H1 (cell line): ENCODE data around the gene ITPR3.

Source experiments
- CTCF ChIP-seq, 3 experiments: IDR thresholded peaks; 1 replicate in 2 of 3; 2 replicates in 1 of 3; pipeline versions ENCODE4 v1.5.1 to v1.6.1; 2011; ENCODE audit warnings: low read length in 3 of 3, mild to moderate bottlenecking in 3 of 3, inconsistent platforms in 2 of 3, low read depth in 1 of 3, moderate library complexity in 1 of 3; ENCODE audit not compliant: insufficient read depth in 1 of 3; ENCODE audit errors: control extremely low read depth in 1 of 3
- EP300 ChIP-seq, 2 experiments: IDR thresholded peaks; 1 replicate in 1 of 2; 2 replicates in 1 of 2; pipeline ENCODE4 v1.6.1; 2011 to 2012; ENCODE audit warnings: low read depth in 2 of 2, low read length in 2 of 2, mild to moderate bottlenecking in 2 of 2, borderline replicate concordance in 1 of 2, inconsistent platforms in 1 of 2, moderate library complexity in 1 of 2
- MAFK ChIP-seq: IDR thresholded peaks from 2 replicates; pipeline ENCODE4 v1.6.1; 2012; ENCODE audit warnings: low read depth, mild to moderate bottlenecking, improper control_type of control experiment, low read length
- POLR2A ChIP-seq, 2 experiments: IDR thresholded peaks; 1 replicate in 1 of 2; 2 replicates in 1 of 2; pipeline ENCODE4 v1.6.1; 2011; ENCODE audit warnings: low read depth in 2 of 2, low read length in 2 of 2, mild to moderate bottlenecking in 2 of 2; ENCODE audit errors: control extremely low read depth in 1 of 2
- SIN3A ChIP-seq, 2 experiments: IDR thresholded peaks in 1 of 2; conservative IDR thresholded peaks in 1 of 2; 2 replicates each; pipeline ENCODE4 v1.6.1; 2011 to 2012; ENCODE audit warnings: low read length in 2 of 2, improper control_type of control experiment in 1 of 2, low read depth in 1 of 2, mild to moderate bottlenecking in 1 of 2
- TBP ChIP-seq: IDR thresholded peaks from 2 replicates; pipeline ENCODE4 v1.6.1; 2011; ENCODE audit warnings: low read depth, low read length, improper control_type of control experiment

- TF ChIP-seq POLR2A (IDR thresholded peaks at IDR 0.05; ENCODE audit: control extremely low read depth in 1 of 2, low read depth in 2 of 2, low read length in 2 of 2) (no peak), EP300 (IDR thresholded peaks at IDR 0.05; ENCODE audit: borderline replicate concordance in 1 of 2, low read depth in 2 of 2, low read length in 2 of 2) (no peak), CTCF (IDR thresholded peaks at IDR 0.05; ENCODE audit: control extremely low read depth in 1 of 3, insufficient read depth in 1 of 3, low read depth in 1 of 3, low read length in 3 of 3) (peak in 2 of 3 experiments; percentile 49 to 66; a peak in 3 of 4 replicates), SIN3A (conservative IDR thresholded peaks at IDR 0.05 in 1 of 2, IDR thresholded peaks at IDR 0.05 in 1 of 2; ENCODE audit: low read depth in 1 of 2, low read length in 2 of 2) (no peak), TBP (no peak), MAFK (no peak)
Measured at GRCh38 chr6:33583591-33584155, 37.4 kb upstream of the ITPR3 start.
